HG02973 (cell line): ENCODE data around the gene KARS1.
A peak's percentile ranks its signal among the peaks of the same experiment; 100 is the strongest.
"Not testable (repeated sequence)": the region's sequence is repeated elsewhere in the genome, so short reads cannot be mapped to it uniquely, and the experiment has no call there.

ENCODE experiments used
- ATAC-seq: cut with Tn5 transposase; IDR thresholded peaks from one replicate; pipeline ENCODE4 v1.9.1; 2021; ENCODE audit warnings: moderate library complexity; ENCODE audit not compliant: unreplicated experiment

Gene KARS1

DNA sequence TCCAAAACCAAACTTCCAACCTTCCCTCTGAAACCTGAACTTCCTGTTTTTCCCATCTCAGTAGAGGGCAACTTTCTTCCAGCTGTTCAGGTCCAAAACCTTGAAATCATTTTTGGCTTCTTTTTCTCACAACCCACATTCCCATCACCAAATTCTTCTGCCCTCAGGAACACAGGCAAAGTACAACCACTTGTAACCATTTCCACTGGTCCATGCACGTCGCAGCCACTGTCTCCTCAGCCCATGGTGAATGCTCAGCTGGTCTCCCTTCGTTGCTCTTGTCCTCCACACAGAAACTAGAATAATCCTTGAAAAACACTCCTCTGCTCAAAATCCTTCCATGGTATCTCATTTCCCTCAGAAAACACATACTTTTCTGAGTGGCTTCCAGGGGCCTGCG lies 20.7 kb downstream of the KARS1 start:
- ATAC-seq, result no peak

DNA sequence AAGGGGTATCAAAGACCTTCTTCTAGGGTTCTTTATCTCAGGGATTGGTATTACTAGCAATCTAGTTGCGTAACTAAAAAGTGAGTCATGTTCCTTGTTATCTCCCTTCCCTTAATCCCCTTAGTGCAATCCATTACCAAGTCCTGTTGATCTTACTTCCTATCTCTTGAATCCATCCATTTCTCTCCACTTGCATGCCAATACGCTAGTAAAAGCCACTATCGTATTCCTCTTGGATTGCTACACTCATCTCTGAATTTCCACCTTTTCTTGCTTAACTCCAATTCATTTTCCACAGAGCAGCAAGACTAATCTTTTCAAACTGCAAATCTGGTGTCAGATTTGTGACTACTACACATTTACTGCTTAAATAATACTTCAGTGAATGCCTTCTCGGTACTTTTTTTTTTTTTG lies 22.5 kb downstream of the KARS1 start:
- no peak for ATAC-seq

DNA sequence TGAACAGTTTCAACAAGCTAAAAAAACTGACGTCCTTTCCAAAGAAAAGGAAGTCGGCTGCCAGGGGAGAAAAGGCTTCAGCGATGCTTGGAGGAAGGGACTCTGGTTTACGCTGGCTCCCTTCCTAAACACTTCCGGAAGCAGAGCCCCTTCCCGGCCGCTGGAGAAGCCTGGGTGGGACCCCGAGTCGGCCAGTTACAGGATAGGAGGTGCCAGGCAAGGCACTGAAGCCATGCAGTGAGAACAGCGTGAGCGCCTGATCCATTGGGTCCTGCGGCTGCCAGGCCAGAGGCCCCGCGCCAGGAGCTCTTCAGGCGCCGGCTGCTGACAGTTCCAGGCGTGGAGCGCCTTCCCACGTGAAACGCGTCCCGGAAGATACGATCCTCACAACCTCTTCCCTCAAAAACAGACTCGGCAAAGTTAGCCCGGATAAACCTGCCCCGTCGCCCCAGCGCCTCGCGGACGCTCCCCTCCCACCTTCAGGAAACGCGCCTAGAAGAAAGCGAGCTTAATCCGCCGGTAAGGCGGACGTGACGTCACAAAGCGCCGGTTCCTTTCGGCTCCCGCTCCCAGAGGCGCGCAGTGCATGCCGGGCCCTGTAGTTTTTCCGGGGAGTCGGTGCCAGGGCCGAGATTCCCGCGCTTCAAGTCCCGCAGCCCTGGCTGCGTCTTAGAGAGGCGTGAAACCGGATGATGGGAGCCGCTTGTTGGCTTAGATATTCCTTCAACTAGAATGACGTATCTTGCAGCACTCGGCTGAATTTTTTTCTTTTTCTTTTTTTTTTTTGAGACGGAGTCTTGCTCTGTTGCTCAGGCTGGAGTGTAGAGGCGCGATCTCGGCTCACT lies 24.5 kb downstream of the KARS1 start, which contains the start of gene ADAT1:
Gene ADAT1 (minus strand): TSS at position 521 of the 845 bp plus-strand sequence. CDS start 2,482 bp downstream, outside the sequence.
- peak; percentile 96 for ATAC-seq

DNA sequence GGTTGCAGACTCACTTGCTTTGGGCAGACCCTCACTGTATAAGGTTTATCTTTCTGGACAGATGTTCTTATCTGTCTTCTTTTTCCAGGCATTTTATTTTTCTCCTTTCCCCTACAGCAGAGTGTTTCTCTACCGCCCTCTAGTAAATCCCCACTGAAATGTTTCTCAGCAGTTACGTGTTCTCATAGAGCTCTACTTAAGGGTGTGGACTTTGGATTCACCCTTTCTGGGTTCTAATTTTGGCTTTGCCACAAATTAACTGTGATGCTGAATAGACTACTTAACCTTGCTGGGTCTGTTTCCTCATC lies 26.3 kb downstream of the KARS1 start:
- no peak for ATAC-seq

DNA sequence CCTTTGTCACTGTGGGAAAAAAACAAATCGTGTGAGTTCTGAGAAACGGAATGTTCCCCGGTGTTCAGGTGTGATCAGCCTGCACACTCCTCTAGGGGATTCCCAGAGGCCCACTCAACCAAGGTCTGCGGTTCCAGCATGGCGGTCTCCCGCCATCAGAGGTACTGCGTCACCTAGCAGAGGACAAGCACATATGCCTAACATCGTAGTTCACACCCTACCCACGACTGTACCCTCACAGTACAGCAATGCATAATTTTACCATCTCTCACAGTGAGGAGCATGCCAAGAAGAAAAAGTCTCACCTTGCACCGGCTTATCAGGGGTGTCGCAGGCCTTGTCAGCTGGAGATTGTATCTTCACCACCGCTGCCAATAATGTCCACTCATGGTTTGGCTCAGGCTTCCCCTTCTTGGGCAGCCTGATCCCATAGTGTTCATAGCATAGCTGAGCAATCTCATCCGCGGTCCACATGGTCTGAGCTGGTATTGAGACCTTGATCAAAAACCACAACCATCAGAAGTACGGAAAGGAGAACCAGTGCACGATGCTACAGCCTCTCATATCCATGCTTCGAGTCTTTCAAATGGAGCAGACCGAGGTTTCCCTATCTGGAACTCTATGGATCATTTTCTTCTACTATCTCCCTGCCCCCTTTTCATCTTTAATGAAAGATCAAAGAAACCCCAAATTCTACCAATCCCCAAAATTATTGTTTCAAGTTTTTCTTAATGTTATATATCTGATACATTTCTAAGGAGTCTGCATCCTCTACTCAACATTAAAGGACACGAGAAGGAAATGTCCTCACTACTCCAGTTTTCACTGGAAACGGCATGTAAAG lies 26.9 kb downstream of the KARS1 start:
- ATAC-seq, result no peak

DNA sequence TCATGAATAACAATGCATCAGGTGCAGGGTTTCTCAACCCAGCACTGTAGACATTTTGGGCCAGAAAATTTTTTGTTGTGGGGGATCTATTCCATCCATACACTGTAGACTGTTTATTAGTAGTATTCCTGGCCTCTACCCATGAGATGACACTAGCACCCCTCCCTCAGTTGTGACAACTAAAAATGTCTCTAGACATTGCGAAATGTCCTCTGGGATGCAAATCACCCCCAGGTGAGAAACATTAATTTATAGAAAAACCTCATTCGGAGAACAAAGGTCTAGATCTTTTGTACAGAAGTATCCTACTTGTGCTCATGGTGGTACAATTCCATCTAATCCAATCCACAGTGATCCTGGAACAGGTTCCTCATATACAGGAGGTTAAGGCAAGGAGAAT lies 28.7 kb downstream of the KARS1 start:
- no peak for ATAC-seq

DNA sequence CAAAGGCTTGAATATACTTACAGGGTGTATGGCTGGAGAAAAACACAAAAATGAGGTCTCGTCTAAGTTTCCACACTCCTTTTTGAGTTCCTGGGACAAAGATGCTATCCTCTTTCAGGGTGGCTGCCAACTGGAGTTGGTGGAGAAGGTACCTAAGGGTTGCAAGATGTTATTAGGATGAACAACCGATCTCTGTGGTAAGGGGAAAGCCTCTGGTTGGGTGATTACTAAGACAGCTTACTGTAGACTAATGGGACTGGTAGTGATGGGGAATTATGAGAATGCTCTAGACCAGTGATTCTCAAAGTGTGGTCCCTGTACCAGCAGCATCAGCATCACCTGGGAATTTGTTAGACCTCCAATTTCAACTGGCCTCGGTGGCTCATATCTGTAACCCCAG lies 30.3 kb downstream of the KARS1 start:
- ATAC-seq, result no peak

DNA sequence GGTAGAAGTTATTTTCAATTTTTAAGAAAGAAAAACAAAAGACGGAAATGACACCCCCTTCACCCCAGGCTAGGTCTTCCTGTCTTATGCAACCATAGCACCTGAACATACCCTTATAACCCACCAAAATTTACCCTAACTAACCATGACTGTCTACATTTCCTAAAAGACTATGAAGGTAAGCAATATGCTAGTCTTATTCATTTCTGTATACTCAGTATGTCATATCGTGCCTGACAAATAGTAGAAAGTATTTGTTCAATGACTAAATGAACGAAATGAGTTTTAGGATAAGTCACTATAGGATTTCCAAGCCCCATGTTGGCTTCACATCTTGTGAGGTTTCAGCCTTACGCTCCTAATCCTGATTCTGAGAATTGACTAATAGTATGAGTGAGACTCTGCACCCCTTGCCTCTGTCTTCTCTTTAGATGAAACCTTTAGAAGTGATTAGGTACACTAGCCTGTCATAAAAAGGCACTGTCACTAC lies 30.9 kb downstream of the KARS1 start:
- no peak for ATAC-seq

DNA sequence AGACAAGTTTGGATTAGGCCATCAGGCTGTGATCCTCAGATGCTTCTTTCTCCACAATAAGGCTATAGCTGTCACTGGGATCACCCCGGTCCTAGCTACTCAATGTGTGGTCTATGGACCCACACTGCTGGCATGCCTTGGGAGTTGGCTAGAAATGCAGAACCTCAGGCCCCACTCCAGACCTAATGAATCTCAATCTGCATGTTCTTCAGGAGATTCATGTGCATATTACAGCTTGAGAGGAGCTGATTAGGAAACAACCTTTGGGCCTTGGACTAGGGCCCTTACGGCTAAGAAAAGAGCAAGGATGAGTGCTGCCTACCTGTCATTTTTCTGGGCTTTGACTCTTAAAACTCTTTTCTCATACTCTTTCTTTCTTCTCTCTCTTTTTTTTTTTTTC lies 31.8 kb downstream of the KARS1 start:
- no peak for ATAC-seq

DNA sequence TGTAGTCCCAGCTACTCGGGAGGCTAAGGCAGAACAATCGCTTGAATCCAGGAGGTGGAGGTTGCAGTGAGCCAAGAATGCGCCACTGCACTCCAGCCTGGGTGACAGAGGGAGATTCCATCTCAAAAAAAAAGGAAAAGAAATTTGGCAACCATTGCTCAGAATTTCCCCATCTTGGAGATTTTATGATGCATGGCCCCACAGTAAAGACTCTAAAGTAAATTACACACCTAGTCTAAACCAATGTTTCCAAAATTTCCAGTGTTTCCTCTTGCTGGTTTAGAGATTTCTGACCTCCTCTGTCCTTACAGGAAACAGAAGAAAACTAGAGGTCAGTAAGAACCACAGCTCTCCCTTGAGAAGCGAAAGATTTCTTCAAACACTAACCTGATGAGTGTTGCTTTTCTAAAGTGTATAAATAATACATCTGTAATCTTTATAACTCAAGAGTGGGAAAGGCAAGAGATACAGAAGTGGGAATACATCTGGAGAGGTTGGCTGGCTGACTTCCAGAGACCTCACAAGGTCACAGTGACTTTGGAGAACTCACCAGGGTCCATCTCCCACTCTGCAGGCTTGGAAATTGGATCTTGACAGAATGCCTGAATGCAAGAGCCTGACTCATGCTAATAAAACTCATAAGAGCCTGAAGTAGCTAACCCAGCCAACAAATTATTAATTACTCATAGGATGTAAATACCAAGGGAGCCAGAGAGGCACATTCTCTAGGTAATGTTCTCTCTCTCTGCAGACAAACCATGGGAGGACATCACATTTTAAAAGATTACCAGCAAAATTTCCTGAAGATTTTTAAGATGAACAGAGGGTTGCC lies 33.2 kb downstream of the KARS1 start:
- ATAC-seq, result no peak

DNA sequence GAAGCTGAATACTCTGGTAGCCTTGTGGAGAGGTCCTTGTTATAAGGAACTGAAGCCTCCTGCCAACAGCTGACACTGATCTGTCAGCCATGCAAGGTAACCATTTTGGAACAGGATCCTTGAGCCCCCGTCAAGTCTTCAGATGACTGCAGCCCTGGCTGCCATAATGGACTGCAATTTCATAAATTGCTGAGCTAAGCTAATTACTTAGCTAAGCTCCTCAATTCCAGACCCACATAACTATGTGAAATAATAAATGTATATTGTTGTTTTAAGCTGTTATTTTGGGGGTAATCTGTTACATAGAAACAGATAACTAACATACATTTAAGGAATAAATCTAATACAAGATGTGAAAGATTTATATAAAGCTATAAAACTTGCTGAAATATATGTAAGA lies 41.0 kb downstream of the KARS1 start:
- ATAC-seq, result no peak

DNA sequence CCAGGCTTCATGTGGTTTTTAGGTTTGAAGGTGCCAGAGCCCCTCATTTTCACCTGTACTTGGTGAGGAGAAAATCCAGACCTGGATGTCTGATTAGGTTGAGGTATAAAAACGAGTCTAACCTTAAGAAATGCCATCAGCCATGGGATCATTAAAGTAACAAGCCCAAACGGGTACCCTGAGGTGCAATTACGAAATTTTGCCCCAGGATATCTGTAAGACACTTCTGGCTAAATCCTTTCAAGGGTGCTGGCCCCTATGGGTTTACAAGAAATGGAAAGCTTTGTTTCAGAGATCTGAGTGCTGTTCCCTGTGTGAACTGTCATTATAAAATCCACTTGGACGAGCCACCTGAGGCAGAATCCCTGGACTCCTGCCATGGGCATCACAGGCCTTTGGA lies 44.2 kb downstream of the KARS1 start:
- no peak for ATAC-seq

DNA sequence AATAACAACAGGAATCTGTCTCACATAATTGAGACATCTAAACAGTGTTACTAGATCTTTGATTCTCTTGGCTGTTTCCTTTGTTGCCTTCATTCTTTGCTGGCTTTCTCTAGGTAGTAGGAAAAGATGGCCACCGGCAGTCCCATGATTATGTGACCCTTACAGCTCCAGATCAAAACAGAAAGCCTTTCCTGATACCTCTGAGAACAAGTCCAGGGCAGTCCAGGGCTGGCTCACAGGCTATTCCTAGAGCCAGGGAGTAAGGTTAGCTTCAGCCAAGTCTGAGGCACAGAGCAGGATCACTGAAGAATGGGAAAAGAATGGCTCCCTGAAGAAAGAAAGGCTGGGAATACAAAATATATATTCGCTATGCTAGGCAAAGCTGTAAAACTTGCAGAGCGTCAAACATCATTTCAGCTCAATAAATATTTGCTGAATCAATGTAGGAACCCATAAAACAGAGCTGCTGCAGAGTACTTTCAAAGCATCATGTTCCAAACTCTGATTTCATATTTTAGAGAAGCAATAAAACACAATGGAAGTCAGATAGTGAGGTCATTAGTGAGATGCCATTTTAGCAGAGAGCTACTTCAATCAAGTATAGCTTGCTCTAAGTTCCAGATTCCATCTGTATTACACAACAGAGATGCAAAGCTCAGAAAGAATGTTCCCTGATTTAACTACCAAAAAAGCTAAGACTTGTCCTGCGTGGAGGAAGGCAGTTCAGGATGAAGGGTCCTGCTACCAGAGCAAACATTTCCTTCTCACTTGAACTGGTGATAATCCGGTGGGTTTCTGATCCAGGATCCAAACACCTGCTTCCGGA lies 47.8 kb downstream of the KARS1 start:
- ATAC-seq, result no peak

DNA sequence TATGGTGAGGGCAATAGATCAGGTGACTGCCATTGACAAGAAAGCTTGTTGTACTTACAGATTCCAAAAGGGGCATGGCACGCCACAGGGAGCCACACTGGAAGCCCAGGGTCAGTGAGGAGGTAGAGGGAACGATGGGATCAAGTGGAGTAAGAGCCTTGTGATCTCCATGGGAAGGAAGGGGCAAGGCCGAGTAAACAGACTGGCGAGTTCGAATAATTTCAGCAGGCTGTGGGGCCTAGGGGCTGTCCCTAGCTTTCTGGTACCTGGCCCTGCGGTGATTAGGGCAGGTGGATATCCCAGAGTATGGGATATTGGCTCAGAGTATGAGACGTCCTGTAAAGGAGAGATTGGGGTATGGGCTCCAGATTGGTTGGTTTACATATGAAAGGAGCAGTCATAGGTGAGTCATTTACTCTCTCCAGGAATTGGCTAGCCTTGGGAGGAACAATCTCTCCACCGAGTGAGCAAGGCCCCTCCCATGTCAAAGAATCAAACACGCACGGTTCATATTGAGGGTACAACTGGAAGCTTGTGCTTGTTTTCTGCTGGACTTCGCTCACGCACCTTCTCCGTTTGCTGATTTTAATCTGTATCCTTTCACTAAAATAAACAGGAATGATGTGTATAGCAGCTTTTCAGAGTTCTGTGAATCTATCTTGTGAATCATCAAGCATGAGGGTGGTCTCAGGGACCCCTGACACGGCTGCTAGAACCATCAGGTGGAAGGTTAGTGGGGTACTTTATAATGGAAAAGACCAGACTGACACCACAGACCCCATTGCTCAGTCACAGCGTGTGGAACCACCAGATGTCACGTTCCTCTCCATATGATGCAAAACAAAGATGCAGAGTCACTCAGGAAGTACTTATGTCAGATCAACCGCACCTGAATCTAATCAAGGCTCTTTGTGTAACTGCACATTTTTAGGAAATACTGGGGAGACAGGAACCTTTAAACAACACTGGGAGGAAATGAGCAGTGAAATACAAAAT lies 53.3 kb downstream of the KARS1 start:
- ATAC-seq, result no peak

DNA sequence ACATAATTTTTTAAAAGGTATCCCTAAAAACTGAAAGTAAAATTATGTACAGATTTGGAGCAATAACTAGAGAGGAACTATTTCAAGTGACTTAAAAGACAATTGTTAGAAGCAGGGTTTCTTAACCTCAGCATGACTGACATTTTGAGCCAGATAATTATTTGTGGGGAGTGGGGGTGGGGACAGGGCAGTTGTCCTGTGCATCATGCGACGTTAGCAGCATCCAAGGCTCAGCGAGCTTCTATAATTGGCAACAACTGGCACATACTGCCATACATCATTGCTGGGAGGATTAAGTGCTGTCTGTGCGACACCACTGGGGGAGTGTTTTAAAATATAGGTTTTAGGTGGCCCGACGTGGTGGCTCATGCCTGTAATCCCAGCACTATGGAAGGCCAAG lies 54.2 kb downstream of the KARS1 start:
- no peak for ATAC-seq

DNA sequence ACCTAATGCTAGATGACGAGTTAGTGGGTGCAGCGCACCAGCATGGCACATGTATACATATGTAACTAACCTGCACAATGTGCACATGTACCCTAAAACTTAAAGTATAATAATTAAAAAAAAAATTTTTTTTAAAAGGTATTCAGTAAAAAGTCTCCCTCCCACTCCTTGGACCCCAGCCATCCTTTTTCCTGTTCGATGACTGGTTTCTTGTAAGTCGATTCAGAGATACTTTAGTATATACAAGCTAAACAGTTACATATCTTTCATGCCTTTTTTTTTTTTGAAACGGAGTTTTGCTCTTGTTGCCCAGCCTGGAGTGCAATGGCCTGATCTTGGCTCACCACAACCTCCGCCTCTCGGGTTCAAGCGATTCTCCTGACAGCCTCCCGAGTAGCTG lies 55.5 kb downstream of the KARS1 start:
- not testable (repeated sequence) for ATAC-seq

DNA sequence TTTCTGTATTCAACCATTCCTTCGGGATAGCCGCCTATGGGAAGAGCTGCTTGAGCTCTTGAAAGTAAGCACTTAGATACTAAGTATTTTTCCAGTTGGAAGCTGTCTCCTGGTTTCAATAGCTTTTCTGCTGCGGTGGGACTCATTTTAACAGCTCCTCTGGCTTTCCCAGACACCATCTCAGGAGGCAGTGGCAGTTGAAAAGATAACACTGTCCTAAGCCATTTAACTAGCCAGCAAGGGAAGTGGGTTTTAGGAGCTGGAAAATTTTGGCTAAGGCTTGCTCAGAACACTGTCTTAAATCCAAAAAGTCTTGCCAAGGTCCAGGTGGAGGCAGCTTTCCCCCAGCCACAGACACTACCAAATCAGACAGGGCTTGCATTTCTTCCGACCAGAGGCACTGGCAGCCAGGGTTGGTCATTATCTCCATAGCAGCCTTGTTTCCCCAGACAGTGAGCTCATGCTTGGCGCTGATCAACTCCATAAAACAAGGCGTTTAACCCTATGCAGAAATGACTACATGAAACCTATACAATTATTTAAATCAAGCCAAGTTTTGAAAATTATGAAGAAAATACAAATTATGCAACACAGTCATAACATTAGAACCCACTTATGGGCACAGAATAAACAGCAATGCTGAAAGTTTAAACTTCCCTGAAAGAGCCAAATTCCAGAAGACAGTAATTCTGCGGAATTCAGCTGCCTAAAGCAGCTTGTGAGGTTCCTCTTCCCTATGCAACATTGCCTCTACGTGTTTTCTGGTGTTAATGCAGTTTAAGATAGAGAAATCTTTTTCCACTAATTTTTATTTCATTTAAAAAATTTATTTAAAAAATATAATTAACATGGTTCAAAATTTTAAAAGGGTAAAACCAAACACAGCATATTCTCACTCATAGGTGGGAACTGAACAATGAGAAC lies 56.3 kb downstream of the KARS1 start:
- no peak for ATAC-seq

DNA sequence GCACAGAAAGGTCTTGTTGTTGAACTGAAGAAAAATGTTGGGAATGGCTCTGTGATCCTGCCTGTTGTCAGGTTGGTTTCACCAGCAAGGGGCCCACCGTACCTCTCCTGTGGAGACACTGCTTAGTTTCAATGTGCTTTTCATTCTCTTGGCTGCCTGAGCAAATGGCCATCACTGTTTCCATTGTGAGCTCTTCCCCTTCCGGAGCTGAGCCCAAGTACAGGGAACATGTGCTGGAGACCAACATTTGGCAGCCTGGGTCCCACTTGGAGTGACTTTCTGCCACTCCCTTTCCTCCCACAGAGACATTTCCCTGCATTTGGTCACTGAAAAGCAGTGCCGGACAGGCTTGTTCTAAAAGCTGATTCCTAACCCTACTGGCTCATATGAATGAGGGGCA lies 58.2 kb downstream of the KARS1 start:
- no peak for ATAC-seq
